ENCODE results near the gene FUT7.

Gene FUT7

DNA sequence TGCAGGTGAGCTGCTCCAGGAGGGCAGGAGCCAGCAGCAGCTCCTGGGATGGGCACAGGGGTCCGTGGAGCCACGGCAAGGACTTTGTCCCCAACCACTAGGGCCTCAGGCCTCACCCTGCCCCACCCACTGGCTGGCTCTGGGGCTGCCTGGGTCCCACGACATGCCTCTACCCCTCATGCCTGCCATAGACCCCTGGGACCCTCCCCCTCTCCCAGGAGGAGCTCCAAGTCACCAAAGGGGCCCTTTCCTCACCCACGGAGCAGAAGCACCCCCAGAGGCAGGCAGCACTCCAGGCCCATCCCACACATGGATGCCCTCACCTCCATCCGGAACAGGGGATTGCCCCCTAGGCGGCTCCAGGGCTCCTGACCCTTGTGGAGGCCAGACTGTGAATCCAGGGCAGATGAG is 10.3 kb downstream of the FUT7 start:
- H3K27me3 ChIP-seq = no peaks in the 10 kb centered on the region
- no peaks in the 10 kb centered on the region for H3K9me3 ChIP-seq
- H3K4me1 ChIP-seq = peaks cover 19% of the 10 kb centered on the region
- TF ChIP-seq, protein P1, sequence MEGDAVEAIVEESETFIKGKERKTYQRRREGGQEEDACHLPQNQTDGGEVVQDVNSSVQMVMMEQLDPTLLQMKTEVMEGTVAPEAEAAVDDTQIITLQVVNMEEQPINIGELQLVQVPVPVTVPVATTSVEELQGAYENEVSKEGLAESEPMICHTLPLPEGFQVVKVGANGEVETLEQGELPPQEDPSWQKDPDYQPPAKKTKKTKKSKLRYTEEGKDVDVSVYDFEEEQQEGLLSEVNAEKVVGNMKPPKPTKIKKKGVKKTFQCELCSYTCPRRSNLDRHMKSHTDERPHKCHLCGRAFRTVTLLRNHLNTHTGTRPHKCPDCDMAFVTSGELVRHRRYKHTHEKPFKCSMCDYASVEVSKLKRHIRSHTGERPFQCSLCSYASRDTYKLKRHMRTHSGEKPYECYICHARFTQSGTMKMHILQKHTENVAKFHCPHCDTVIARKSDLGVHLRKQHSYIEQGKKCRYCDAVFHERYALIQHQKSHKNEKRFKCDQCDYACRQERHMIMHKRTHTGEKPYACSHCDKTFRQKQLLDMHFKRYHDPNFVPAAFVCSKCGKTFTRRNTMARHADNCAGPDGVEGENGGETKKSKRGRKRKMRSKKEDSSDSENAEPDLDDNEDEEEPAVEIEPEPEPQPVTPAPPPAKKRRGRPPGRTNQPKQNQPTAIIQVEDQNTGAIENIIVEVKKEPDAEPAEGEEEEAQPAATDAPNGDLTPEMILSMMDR (IDR thresholded peaks at IDR 0.05; ENCODE audit: low read depth, low read length) = no peak
- peaks cover 15% of the 10 kb centered on the region for H3K36me3 ChIP-seq
- no peak for DNase-seq
- no peak overlapping the region for H3K4me3 ChIP-seq (ENCODE audit: low read depth, low read length)

DNA sequence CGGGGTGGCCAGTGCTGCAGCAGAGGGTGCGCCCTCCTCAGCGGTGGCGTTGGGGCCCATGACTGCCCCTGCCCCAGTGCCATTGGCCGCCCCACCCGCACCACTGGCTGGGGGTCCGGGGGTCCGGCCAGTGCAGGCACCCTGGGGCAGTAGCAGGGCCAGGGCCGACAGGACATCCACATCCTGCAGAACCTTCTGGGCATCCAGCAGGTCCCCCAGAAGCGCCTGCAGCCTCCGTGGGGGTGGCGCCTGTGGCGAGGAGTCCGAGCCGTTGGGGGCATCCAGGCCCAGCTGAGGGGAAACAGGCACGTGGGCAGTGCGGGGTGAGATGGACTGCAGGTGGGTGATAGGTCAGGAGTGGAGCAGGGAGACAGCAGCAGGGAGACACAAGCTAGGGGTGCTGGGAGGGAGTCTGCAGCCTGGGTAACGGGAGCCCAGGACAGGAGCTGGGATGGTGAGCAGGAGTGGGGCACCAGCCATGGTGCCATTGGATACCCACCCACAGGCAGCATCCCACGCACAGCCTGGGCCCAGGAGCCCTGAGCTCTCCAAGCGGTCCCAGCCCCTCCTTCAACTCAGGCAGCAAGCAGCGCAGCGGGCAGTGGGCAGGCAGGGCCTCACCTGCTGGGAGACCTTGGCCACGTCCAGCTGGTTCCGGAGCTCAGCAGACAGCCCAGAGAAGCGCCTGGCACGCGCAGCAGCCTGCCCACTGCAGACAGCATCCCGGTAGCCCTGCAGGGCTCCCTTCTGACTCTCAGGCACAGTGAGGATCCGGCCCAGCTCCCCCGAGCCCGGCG is 10.9 kb downstream of the FUT7 start:
- Histone ChIP-seq H3K27me3 (no peaks in the 10 kb centered on the region), H3K4me1 (peaks cover 13% of the 10 kb centered on the region), H3K36me3 (peaks cover 21% of the 10 kb centered on the region), H3K4me3 (ENCODE audit: low read depth, low read length) (no peak overlapping the region), H3K9me3 (no peaks in the 10 kb centered on the region)
- TF ChIP-seq, protein P1 (IDR thresholded peaks at IDR 0.05; ENCODE audit: low read depth, low read length) = no peak
- no peak for DNase-seq

DNA sequence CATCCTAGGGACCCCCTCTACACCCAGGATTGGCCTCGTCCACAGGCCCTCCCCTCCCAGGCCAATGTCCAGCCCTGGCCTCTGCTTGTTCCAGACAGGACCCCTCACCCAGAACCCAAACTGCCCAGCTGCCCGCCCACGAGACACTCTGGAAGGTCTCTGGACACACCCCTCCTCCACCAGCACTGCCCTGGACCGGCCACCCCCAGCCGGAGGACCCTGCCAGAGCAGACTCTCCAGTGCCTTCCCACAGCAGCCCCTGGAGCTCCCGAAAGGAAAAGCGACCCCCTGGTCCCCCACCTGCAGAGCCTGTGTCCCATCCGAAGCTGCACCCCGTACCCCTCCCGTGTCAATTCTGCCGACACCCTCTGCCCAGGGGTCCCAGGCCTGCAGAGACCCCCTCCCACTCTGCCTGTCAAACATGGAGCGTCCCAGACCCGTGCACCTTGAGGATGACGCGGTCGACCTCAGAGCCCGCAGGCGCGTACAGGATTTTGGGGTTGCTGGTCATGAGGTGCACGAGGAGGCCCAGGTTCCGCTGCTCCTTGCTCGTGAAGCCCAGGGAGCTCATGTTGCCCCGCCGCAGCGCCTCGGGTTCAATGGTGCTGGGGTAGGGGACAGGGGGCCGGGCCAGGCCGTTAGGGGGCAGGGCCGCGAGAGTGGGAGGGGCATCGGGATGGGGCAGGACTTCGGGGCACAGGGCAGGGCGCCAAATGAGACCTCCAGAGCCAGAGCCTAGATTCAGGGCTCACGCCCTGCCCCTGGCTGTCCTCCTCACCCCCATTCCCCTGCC is 11.8 kb downstream of the FUT7 start:
- Histone ChIP-seq H3K4me3 (ENCODE audit: low read depth, low read length) (no peak overlapping the region), H3K9me3 (no peaks in the 10 kb centered on the region), H3K4me1 (peaks cover 6% of the 10 kb centered on the region), H3K36me3 (peaks cover 23% of the 10 kb centered on the region), H3K27me3 (no peaks in the 10 kb centered on the region)
- DNase-seq = no peak
- TF ChIP-seq, protein P1 (IDR thresholded peaks at IDR 0.05; ENCODE audit: low read depth, low read length) = no peak

DNA sequence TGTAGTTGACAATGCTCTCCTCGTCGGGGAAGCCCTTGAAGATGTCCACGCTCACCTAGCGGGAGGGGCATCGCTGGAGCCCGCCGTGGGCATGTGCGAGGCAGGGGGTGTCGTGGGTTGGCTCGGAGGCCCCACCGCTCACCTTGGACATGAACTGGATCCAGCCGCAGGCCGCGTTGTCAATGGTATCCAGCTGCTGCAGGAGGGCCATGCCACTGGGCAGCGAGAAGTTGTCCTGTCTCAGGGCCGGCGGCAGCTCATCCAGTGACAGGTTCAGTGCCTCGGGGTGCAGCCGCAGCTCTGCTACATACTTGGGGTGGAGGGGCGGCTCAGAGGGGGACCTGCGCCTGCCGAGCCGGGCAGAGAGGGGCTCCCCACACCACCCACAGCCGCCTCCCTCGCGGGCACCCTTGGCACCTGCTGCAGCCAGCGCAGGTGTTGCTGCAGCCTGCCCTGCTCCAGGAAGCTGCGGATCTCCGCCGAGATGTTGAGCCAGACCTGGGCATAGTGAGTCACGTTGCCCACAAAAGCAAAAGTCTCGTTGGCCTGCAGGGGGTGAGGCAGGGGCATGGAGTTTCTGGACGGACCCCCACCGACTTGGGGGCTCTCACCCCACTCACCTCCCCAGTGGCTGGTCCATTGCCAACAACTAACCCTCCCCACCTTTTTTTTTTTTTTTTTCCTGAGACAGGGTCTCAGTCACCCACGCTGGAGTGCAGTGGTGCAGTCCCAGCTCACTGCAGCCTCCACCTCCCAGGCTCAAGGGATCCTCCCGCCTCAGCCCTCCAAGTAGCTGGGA is 12.9 kb downstream of the FUT7 start:
- Histone ChIP-seq H3K36me3 (peaks cover 28% of the 10 kb centered on the region), H3K4me1 (peaks cover 4% of the 10 kb centered on the region; the same call in 1 of the 2 replicates), H3K9me3 (no peaks in the 10 kb centered on the region), H3K4me3 (ENCODE audit: low read depth, low read length) (no peak overlapping the region), H3K27me3 (no peaks in the 10 kb centered on the region)
- TF ChIP-seq, protein P1 (IDR thresholded peaks at IDR 0.05; ENCODE audit: low read depth, low read length) = no peak
- no peak for DNase-seq

DNA sequence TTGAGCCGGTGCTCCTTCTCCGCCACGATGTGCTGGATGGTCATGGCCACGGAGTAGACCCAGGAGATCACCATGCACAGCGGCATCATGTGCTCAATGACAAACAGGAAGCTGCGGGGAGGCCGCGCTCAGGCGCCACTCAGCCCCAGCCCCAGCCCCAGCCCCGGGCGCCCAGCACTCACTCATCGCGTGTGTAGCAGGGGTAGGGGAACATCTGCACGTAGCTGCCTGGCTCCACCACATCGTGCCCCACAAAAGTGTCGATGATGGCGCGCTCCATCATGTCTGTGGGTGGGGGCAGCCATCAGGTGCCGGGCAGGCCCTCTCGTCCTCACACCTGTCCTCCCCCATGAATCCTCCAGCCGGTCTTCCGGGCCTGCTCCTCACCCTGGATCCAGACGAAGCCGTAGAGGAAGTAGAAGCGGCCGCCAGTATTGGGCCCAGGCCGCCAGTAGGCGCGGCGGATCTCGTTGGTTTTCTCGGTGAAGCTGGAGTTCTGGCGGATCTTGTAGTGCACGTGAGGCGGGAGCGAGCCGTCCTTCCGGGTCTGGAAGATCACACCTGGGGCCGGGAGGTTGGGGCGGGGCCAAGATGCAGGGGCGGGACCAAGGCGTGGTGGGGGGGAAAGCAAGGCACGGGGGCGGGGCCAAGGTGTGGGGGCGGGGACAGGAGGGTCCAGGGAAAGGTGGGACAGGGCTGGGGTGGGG is 13.9 kb downstream of the FUT7 start:
- TF ChIP-seq, protein P1 (IDR thresholded peaks at IDR 0.05; ENCODE audit: low read depth, low read length) = no peak
- no peaks in the 10 kb centered on the region for H3K27me3 ChIP-seq
- no peak overlapping the region for H3K4me3 ChIP-seq (ENCODE audit: low read depth, low read length)
- H3K36me3 ChIP-seq = peaks cover 32% of the 10 kb centered on the region
- H3K4me1 ChIP-seq = peaks cover 4% of the 10 kb centered on the region; the same call in 1 of the 2 replicates
- no peaks in the 10 kb centered on the region for H3K9me3 ChIP-seq
- DNase-seq = no peak
